Heart left ventricle (tissue), 16 donors: ENCODE data around the gene DHH. TPM values are rescaled to one million over a fixed set of nuclear protein-coding genes. Genes with fewer than 3 reads are reported as not detected.

Experiments used
- ATAC-seq, 4 donors: fragments of 200-7000 bp; cut with Tn5 transposase; one replicate each; pipeline ENCODE4 v1.9.1; 2020 to 2022; ENCODE audit warnings: moderate library complexity in 4 of 4, mild to moderate bottlenecking in 3 of 4, moderate number of reproducible peaks in 1 of 4
- DNase-seq, 5 donors: peaks; one replicate each; pipeline ENCODE4 v3.0.0-alpha.2; 2020
- H3K27ac ChIP-seq, 12 donors: fragments of 200-600 bp; sonication (generic) in 4 of 12; one replicate each; pipeline versions ENCODE4 v1.5.0 to v1.8.0; 2016 to 2022; ENCODE audit warnings: mild to moderate bottlenecking in 2 of 12
- H3K27me3 ChIP-seq, 9 donors: fragments of 200-600 bp; sonication (generic) in 2 of 9; one replicate each; pipeline versions ENCODE4 v1.5.1 to v1.8.0; 2016 to 2022; ENCODE audit warnings: mild to moderate bottlenecking in 3 of 9
- H3K36me3 ChIP-seq, 9 donors: fragments of 200-600 bp; sonication (generic) in 2 of 9; one replicate each; pipeline versions ENCODE4 v1.5.0 to v1.8.0; 2018 to 2022; ENCODE audit warnings: mild to moderate bottlenecking in 2 of 9
- H3K4me1 ChIP-seq, 12 donors: fragments of 200-600 bp; sonication (generic) in 4 of 12; one replicate each; pipeline versions ENCODE4 v1.5.0 to v1.8.0; 2016 to 2022; ENCODE audit warnings: mild to moderate bottlenecking in 3 of 12
- H3K4me3 ChIP-seq, 12 donors: fragments of 200-600 bp; sonication (generic) in 4 of 12; one replicate each; pipeline versions ENCODE4 v1.5.0 to v1.8.0; 2017 to 2022; ENCODE audit warnings: mild to moderate bottlenecking in 9 of 12, moderate library complexity in 4 of 12
- H3K9me3 ChIP-seq, 12 donors: fragments of 200-600 bp; sonication (generic) in 4 of 12; one replicate each; pipeline versions ENCODE4 v1.5.0 to v1.8.0; 2016 to 2022; ENCODE audit warnings: mild to moderate bottlenecking in 1 of 12
- POLR2A ChIP-seq, 2 donors: fragments of 450-650 bp; IDR thresholded peaks; one replicate each; pipeline ENCODE4 v1.6.1; 2017; ENCODE audit warnings: antibody characterized with exemption in 2 of 2, mild to moderate bottlenecking in 2 of 2, moderate library complexity in 2 of 2
- WGBS, 4 donors: extraction: QIAGEN DNeasy Blood & Tissue Kit in 2 of 4; methylation state at CpG; one replicate each; pipeline versions ENCODE4 v1.1.5 to v1.1.7; 2013 to 2018; 5-methylcytosine and 5-hydroxymethylcytosine counted together
- intact Hi-C, 10 donors: fragments of 100-400 bp; cut with DNase I; formaldehyde crosslinking; loops; one replicate each; pipeline versions ENCODE4 v1.11.1 to v1.14.2; 2022
- polyA plus RNA-seq, 2 donors: library from polyadenylated mRNA; stranded (reverse); fragments of 200-250 nt; gene quantifications; one replicate each; pipeline ENCODE4 v1.2.3, GENCODE V29; 2013
- total RNA-seq, 9 donors: library from RNA; depleted of rRNA in 2 of 9; stranded (reverse); fragments of >200 nt in 2 of 9; fragmentation: NEBNext Ultra II Directional in 3 of 9; extraction: Animal tissue kit (Norgen Biotek cat#: 25700) in 3 of 9; gene quantifications; one replicate each; pipeline versions ENCODE4 v1.1.0 to v1.2.4, GENCODE V29; 2016 to 2023
- TF ChIP-seq, protein P1 (sequence below), 12 donors: fragments of 200-600 bp; sonication (generic) in 4 of 12; IDR thresholded peaks; one replicate each; pipeline versions ENCODE4 v1.5.0 to v1.8.0; 2018 to 2022; ENCODE audit warnings: antibody characterized with exemption in 12 of 12, mild to moderate bottlenecking in 5 of 12
- donor health status: ischemic (EF 13 %, LVEDD 7.1; RV severe dilation, severe dysfunction).
- donor health status: healthy with polysubstance abuse.
- donor health status: DM: no; HTN: yes; CAD: no.
- donor health status: DM: no; HTN: no; CAD: no.
- donor health status: ischemic (EF 25% LVEDD 6.9; RV normal size, moderate dysfunction).
- donor health status: ischemic (EF 25% LVEDD 5.7; RV mildly dilated, moderate dysfunction).
- donor health status: healthy.
- donor health status: DM: yes; HTN: yes; CAD: no.
- donor health status: ischemic (EF 35%, LVEDD 5.7; RV mildly dilated, moderate dysfunction).
- donor health status: nonischemic (EF 11% LVEDD 7.7; RV severe dilation, severe dysfunction).
- donor health status: DM: yes; HTN: yes; CAD: no.
- donor health status: PGD.
- donor health status: ischemic (EF 29% LVEDD 5.4; RV normal size, mild dysfunction).
- donor health status: nonischemic (EF 23%, LVEDD 6.1; RV moderate dilation, normal function).

Gene DHH
- total and polyA plus RNA-seq, 11 donors: 0.34 to 1.5 (median 0.76) TPM

DNA sequence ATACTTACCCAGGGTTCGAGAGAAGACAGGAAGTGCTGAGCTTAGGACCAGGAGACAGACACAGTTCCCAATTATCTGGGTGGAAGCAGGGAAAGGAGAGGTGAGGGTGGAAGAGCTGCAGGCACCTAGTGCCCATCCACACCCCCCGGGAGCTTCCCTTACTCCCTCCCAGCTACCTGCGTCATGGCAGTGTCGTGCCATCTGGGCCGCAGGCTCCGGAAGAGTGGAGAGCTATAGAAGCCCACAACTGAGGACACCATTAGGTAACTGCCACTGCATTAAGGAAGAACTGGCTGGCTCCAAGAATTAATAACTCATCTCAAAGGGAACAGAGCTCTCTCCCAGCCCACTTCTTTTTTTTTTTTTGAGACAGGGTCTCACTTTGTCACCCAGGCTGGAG is 5.8 kb upstream of the DHH start:
- peak in 1 of 5 donors; percentile 17 for DNase-seq
- no peak for ATAC-seq
- H3K9me3 ChIP-seq: no peaks in the 10 kb centered on the region
- TF ChIP-seq, protein P1, sequence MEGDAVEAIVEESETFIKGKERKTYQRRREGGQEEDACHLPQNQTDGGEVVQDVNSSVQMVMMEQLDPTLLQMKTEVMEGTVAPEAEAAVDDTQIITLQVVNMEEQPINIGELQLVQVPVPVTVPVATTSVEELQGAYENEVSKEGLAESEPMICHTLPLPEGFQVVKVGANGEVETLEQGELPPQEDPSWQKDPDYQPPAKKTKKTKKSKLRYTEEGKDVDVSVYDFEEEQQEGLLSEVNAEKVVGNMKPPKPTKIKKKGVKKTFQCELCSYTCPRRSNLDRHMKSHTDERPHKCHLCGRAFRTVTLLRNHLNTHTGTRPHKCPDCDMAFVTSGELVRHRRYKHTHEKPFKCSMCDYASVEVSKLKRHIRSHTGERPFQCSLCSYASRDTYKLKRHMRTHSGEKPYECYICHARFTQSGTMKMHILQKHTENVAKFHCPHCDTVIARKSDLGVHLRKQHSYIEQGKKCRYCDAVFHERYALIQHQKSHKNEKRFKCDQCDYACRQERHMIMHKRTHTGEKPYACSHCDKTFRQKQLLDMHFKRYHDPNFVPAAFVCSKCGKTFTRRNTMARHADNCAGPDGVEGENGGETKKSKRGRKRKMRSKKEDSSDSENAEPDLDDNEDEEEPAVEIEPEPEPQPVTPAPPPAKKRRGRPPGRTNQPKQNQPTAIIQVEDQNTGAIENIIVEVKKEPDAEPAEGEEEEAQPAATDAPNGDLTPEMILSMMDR (IDR thresholded peaks at IDR 0.05): no peak
- no peak for TF ChIP-seq POLR2A (IDR thresholded peaks at IDR 0.05)
- H3K36me3 ChIP-seq: peaks cover 7 to 97% (median 87%) of the 10 kb centered on the region in 9 donors
- H3K4me1 ChIP-seq: peaks cover 0 to 20% (median 16%) of the 10 kb centered on the region in 12 donors
- H3K27me3 ChIP-seq: no peaks in the 10 kb centered on the region
- H3K4me3 ChIP-seq: no peak overlapping the region
- 92 to 95% (median 93%) methylated on average over 6 of the region's 6 CpGs for WGBS, 4 donors
- intact Hi-C loops: loop anchor here in 1 of 10 donors (5.0 kb wide), 1 partner anchor 33 kb away; the partner anchor contains the start of gene RHEBL1
- no peak overlapping the region for H3K27ac ChIP-seq

DNA sequence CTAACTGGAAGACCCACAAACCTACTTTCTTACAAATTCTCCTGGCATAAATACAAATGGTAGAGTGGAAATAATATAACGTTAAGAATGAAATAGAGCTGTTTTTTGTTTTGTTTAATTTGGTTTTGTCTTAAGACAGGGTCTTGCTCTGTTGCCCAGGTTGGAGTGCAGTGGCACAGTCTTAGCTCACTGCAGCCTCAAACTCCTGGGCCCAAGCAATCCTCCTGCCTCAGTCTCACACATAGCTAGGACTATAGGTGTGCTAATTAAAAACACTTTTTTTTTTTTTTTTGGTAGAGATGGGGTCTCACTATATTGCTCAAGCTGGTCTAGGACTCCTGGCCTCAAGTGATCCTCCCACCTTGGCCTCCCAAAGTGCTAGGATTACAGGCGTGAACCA is 4.1 kb upstream of the DHH start:
- no peak for TF ChIP-seq POLR2A (IDR thresholded peaks at IDR 0.05)
- TF ChIP-seq, protein P1 (IDR thresholded peaks at IDR 0.05): no peak
- intact Hi-C loops: loop anchor here in 2 of 10 donors (5.0 kb wide), 1 partner anchor 36 kb away; the partner anchor contains the start of gene KMT2D (in 2 of the 2)
- H3K27me3 ChIP-seq: peaks cover 0 to 14% (median 6%) of the 10 kb centered on the region in 9 donors
- H3K9me3 ChIP-seq: no peaks in the 10 kb centered on the region
- ATAC-seq (no peak), DNase-seq (no peak)
- H3K4me3 ChIP-seq: no peak overlapping the region
- WGBS, 4 donors: 88 to 99% (median 96%) methylated on average over 2 of the region's 2 CpGs
- H3K27ac ChIP-seq: no peak overlapping the region
- peaks cover 0 to 19% (median 14%) of the 10 kb centered on the region in 12 donors for H3K4me1 ChIP-seq
- H3K36me3 ChIP-seq: peaks cover 7 to 81% (median 76%) of the 10 kb centered on the region in 9 donors

DNA sequence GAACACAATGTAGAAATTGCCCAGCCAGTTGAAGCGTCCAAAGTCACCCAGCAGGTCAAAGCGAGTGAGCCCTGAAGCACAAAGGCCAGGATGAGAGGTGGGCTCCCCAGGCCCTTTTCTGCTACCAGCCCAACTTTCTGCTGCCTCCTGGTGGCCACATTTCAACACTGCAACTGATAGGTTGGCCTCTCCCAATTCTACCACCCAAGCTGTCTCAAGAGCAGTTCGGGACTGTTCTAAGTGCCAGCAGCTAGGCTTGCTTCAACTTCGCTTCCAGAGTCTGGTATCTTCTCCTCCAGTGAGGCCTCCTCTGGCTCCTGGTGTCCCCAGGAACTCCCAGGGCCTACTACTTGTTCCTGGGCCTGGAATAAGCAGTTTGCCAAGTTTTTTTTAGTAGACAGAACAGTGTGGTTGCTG is 3.4 kb upstream of the DHH start:
- peaks cover 0 to 19% (median 12%) of the 10 kb centered on the region in 9 donors for H3K27me3 ChIP-seq
- no peak for TF ChIP-seq POLR2A (IDR thresholded peaks at IDR 0.05)
- TF ChIP-seq, protein P1 (IDR thresholded peaks at IDR 0.05): peak; percentile 68 to 85 (median 76)
- 68 to 73% (median 71%) methylated on average over 2 to 4 of the region's 4 CpGs for WGBS, 4 donors
- peak; percentile 27 to 60 (median 47) for DNase-seq
- H3K36me3 ChIP-seq: peaks cover 7 to 75% (median 69%) of the 10 kb centered on the region in 9 donors
- no peaks in the 10 kb centered on the region for H3K9me3 ChIP-seq
- peaks cover 0 to 23% (median 19%) of the 10 kb centered on the region in 12 donors for H3K4me1 ChIP-seq
- H3K27ac ChIP-seq: no peak overlapping the region
- no peak overlapping the region for H3K4me3 ChIP-seq
- ATAC-seq: peak; percentile 13 to 35 (median 26)
- intact Hi-C loops: loop anchor here in 2 of 10 donors (5.0 kb wide), 1 partner anchor 36 kb away; the partner anchor contains the start of gene KMT2D (in 2 of the 2)

DNA sequence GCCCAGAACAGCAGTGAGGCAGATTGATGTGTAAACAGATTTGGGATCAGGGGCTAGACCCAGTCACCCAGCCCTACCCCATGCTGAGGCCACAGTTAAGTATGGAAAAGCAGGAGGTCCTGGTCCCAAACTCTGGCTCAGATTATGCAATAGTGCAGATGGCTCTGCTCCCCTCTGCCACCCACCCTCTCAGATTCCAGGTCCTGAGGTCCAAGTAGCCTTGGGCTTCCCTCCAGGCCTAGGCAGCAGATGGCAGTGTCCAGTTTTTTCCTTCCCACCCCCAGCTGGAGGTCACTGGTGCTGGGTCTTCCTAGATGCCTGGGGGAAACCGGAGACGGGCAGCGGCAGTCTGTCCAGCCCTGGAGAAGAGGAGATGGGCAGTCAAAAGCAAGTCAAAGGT is 2.8 kb upstream of the DHH start:
- Histone ChIP-seq H3K27ac (no peak overlapping the region), H3K36me3 (peaks cover 4 to 68% (median 63%) of the 10 kb centered on the region in 9 donors), H3K9me3 (no peaks in the 10 kb centered on the region), H3K4me3 (no peak overlapping the region), H3K4me1 (peaks cover 3 to 29% (median 25%) of the 10 kb centered on the region in 12 donors), H3K27me3 (peaks cover 0 to 26% (median 13%) of the 10 kb centered on the region in 9 donors)
- no peak for TF ChIP-seq POLR2A (IDR thresholded peaks at IDR 0.05)
- TF ChIP-seq, protein P1 (IDR thresholded peaks at IDR 0.05): no peak
- WGBS, 4 donors: 74 to 94% (median 86%) methylated on average over 3 of the region's 3 CpGs
- DNase-seq (peak in 1 of 5 donors; percentile 24), ATAC-seq (no peak)
- intact Hi-C loops: loop anchor here in 2 of 10 donors (5.0 kb wide), 1 partner anchor 35 kb away; the partner anchor contains the start of gene KMT2D (in 2 of the 2)
